OCI-LY1 (cell line): Measurements from ENCODE around the gene NPHP3.

Source experiments
- CTCF ChIP-seq: fragments of 200-600 bp; sonication (generic), shearing (Covaris generic); IDR thresholded peaks from 2 replicates; pipeline ENCODE4 v1.5.1; 2017; ENCODE audit warnings: mild to moderate bottlenecking, antibody characterized with exemption, low read length, moderate library complexity, mixed read lengths
- EZH2 ChIP-seq: fragments of 200-600 bp; sonication (generic), shearing (Covaris generic); IDR thresholded peaks from 2 replicates; pipeline ENCODE4 v1.8.0; 2017; ENCODE audit warnings: borderline replicate concordance, mixed run types, mild to moderate bottlenecking, antibody characterized with exemption, low read length, moderate library complexity, mixed read lengths

DNA sequence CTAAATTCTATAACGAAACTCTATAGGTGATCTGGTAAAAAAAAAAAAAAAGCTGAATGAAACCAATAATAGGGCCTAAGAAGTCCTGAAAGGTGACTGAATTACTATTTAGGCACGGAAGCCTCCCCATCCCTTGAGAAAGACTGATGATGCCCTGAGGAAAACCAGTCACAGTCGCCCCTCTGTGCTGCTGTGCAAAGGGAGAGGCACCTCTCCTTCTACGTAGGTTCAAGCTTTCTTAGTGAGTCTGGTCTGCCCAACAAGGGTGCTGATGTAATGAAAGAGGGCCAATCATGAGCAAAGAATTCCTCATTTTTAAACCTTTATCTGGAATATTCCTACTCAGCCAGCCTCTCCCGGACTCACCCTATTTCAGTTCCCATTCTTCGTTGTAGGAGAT is 11.9 kb downstream of the NPHP3 start:
- TF ChIP-seq CTCF: no peak
- TF ChIP-seq EZH2: no peak
